Measurements from ENCODE around the gene SLC9A4. TPM values are rescaled to one million over a fixed set of nuclear protein-coding genes. Genes with fewer than 3 reads are reported as not detected.

SLC9A4 gene
- total and polyA plus RNA-seq, 4 donors: 0.06 to 0.09 TPM; not detected in 2

DNA sequence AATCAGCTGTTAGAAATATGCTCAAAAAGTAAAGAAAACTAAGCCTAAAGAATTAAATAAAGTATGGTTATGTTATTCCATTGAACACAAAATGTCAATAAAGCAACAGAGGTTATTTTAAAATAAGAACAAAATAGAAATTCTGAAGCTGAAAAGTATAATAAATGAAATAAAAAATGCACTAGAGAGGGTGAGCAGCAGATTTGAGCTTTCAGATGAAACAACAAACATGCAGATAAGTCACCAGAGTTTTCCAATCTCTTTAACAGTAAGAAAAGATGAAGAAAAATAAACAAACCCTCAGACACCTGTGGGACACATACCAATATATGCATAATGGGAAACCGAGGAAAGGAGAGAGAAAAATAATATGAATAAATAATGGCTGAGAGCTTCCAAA, 76.0 kb downstream of the SLC9A4 start:
- ATAC-seq (ENCODE audit: insufficient read depth, low FRiP score): no peak
- TF ChIP-seq, protein P1, sequence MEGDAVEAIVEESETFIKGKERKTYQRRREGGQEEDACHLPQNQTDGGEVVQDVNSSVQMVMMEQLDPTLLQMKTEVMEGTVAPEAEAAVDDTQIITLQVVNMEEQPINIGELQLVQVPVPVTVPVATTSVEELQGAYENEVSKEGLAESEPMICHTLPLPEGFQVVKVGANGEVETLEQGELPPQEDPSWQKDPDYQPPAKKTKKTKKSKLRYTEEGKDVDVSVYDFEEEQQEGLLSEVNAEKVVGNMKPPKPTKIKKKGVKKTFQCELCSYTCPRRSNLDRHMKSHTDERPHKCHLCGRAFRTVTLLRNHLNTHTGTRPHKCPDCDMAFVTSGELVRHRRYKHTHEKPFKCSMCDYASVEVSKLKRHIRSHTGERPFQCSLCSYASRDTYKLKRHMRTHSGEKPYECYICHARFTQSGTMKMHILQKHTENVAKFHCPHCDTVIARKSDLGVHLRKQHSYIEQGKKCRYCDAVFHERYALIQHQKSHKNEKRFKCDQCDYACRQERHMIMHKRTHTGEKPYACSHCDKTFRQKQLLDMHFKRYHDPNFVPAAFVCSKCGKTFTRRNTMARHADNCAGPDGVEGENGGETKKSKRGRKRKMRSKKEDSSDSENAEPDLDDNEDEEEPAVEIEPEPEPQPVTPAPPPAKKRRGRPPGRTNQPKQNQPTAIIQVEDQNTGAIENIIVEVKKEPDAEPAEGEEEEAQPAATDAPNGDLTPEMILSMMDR (IDR thresholded peaks at IDR 0.05; ENCODE audit: control extremely low read depth, extremely low read depth): no peak

DNA sequence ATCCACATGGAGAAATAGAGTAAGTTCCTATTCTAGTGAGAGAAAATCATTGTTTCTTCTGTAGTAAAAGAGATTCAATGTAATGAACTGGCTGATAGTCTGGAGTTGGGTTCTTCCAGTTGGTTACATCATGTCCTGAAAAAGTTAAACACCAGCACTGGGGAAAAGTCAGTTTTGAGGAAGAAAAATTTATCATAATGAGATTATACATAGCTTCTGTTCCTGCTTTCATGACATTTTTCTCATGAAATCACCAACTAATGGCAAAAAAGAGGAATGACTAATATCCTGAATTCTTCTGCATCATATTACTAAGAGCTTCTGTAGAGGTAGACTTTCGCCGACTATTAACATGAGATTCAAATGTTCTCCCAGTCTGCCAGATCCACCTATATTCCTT, 77.1 kb downstream of the SLC9A4 start:
- TF ChIP-seq, protein P1 (IDR thresholded peaks at IDR 0.05; ENCODE audit: control extremely low read depth, extremely low read depth): no peak
- 100% methylated on average over 2 of the region's 2 CpGs for WGBS, 2 donors
- Histone ChIP-seq H3K9me3 (ENCODE audit: control insufficient read depth in 4 of 4, insufficient read depth in 3 of 4, low read length in 3 of 4) (peaks cover 0 to 13% (median 8%) of the 10 kb centered on the region in 4 donors), H3K36me3 (ENCODE audit: control insufficient read depth in 4 of 4, insufficient read depth in 4 of 4, low read length in 4 of 4) (no peaks in the 10 kb centered on the region), H3K9ac (ENCODE audit: insufficient read depth in 1 of 2, low read length in 2 of 2) (no peak overlapping the region), H3K4me1 (ENCODE audit: control insufficient read depth in 5 of 5, insufficient read depth in 5 of 5, low read length in 5 of 5) (no peaks in the 10 kb centered on the region), H3K27ac (ENCODE audit: low read depth in 1 of 2, low read length in 1 of 2) (no peak overlapping the region), H3K27me3 (ENCODE audit: control insufficient read depth in 3 of 3, insufficient read depth in 3 of 3, low read length in 2 of 3) (no peaks in the 10 kb centered on the region), H3K4me3 (no peak overlapping the region)
- no peak for ATAC-seq (ENCODE audit: insufficient read depth, low FRiP score)
- DNase-seq: no peak

More for the DNA sequence above, 76.0 kb downstream of the SLC9A4 start:
- Histone ChIP-seq H3K36me3 (ENCODE audit: control insufficient read depth in 4 of 4, insufficient read depth in 4 of 4, low read length in 4 of 4) (no peaks in the 10 kb centered on the region), H3K9me3 (ENCODE audit: control insufficient read depth in 4 of 4, insufficient read depth in 3 of 4, low read length in 3 of 4) (peaks cover 0 to 13% (median 8%) of the 10 kb centered on the region in 4 donors), H3K4me1 (ENCODE audit: control insufficient read depth in 5 of 5, insufficient read depth in 5 of 5, low read length in 5 of 5) (no peaks in the 10 kb centered on the region), H3K27ac (ENCODE audit: low read depth in 1 of 2, low read length in 1 of 2) (no peak overlapping the region), H3K4me3 (no peak overlapping the region), H3K9ac (ENCODE audit: insufficient read depth in 1 of 2, low read length in 2 of 2) (no peak overlapping the region), H3K27me3 (ENCODE audit: control insufficient read depth in 3 of 3, insufficient read depth in 3 of 3, low read length in 2 of 3) (no peaks in the 10 kb centered on the region)
- 0 to 4% methylated on average over 1 of the region's 1 CpG for WGBS, 2 donors
- DNase-seq: no peak

DNA sequence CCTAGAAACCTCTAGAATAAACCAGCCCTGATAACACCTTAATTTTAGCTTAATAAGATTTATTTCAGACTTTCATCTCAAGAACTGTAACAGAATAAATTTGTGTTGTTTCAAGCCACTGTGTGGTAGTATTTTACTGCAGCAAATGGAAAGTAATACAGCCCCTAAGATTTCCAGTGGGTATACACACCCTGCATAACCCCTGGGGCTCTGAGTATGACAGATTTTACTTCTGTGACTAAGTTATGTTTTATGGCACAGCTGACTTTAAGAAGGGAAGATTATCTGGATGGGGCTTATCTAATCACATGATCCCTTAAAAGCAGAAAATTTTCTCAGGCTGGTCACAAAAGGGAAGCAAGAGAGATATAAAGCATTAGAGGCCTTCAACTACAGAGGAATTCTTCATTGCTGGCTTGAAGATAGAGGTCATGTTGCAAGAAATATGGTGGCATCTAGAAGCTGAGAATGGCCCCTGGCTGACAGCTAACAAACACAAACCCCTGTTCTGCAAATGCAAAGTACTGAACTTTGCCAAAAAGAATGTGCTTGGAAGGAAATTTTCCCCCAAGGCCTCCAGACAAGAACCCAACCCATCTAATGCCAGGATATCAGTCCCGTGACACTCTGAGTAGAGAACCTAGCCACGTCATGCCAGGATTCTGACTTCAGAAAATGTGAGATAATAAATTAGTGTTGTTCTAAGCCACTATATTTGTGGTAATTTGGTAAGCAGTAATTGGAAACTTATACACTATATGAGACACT, 78.5 kb downstream of the SLC9A4 start:
- no peaks in the 10 kb centered on the region for H3K4me1 ChIP-seq (ENCODE audit: control insufficient read depth in 5 of 5, insufficient read depth in 5 of 5, low read length in 5 of 5)
- H3K4me3 ChIP-seq: no peak overlapping the region
- ATAC-seq (ENCODE audit: insufficient read depth, low FRiP score) (no peak), DNase-seq (no peak)
- H3K9ac ChIP-seq (ENCODE audit: insufficient read depth in 1 of 2, low read length in 2 of 2): no peak overlapping the region
- H3K27ac ChIP-seq (ENCODE audit: low read depth in 1 of 2, low read length in 1 of 2): no peak overlapping the region
- H3K27me3 ChIP-seq (ENCODE audit: control insufficient read depth in 3 of 3, insufficient read depth in 3 of 3, low read length in 2 of 3): no peaks in the 10 kb centered on the region
- TF ChIP-seq, protein P1 (IDR thresholded peaks at IDR 0.05; ENCODE audit: control extremely low read depth, extremely low read depth): no peak
- 75 to 90% methylated on average over 2 of the region's 2 CpGs for WGBS, 2 donors
- H3K36me3 ChIP-seq (ENCODE audit: control insufficient read depth in 4 of 4, insufficient read depth in 4 of 4, low read length in 4 of 4): no peaks in the 10 kb centered on the region
- H3K9me3 ChIP-seq (ENCODE audit: control insufficient read depth in 4 of 4, insufficient read depth in 3 of 4, low read length in 3 of 4): peaks cover 0 to 13% (median 8%) of the 10 kb centered on the region in 4 donors
